ENCODE data around the gene JAM3.

JAM3 gene

GRCh38 chr11:134126217-134126822 is 57.4 kb downstream of the JAM3 start:
- H3K4me3 ChIP-seq (ENCODE audit: low read length): no peak overlapping the region
- DNase-seq (ENCODE audit: low read depth): peak; percentile 11
- no peak for TF ChIP-seq CTCF (conservative IDR thresholded peaks at IDR 0.05; ENCODE audit: low read depth, low read length)

GRCh38 chr11:134131628-134132244 is 62.9 kb downstream of the JAM3 start:
- TF ChIP-seq CTCF (conservative IDR thresholded peaks at IDR 0.05; ENCODE audit: low read depth, low read length): no peak
- DNase-seq (ENCODE audit: low read depth): no peak
- H3K4me3 ChIP-seq (ENCODE audit: low read length): no peak overlapping the region

- no peak overlapping the region for H3K4me3 ChIP-seq (ENCODE audit: low read length)
- no peak for TF ChIP-seq CTCF (conservative IDR thresholded peaks at IDR 0.05; ENCODE audit: low read depth, low read length)
- no peak for DNase-seq (ENCODE audit: low read depth)
Observed at GRCh38 chr11:134132808-134133207, 63.9 kb downstream of the JAM3 start.

GRCh38 chr11:134134167-134134566 is 65.3 kb downstream of the JAM3 start:
- DNase-seq (ENCODE audit: low read depth): no peak
- TF ChIP-seq CTCF (conservative IDR thresholded peaks at IDR 0.05; ENCODE audit: low read depth, low read length): no peak
- H3K4me3 ChIP-seq (ENCODE audit: low read length): no peak overlapping the region

GRCh38 chr11:134138376-134138775 is 69.5 kb downstream of the JAM3 start:
- no peak for TF ChIP-seq CTCF (conservative IDR thresholded peaks at IDR 0.05; ENCODE audit: low read depth, low read length)
- H3K4me3 ChIP-seq (ENCODE audit: low read length): no peak overlapping the region
- no peak for DNase-seq (ENCODE audit: low read depth)

- no peak for DNase-seq (ENCODE audit: low read depth)
Observed at GRCh38 chr11:134139303-134139872, 70.5 kb downstream of the JAM3 start.

More at GRCh38 chr11:134139303-134139872, 70.5 kb downstream of the JAM3 start:
- no peak for TF ChIP-seq CTCF (conservative IDR thresholded peaks at IDR 0.05; ENCODE audit: low read depth, low read length)
- H3K4me3 ChIP-seq (ENCODE audit: low read length): no peak overlapping the region

Data from retinal pigment epithelial cell (primary cell).